Stomach (tissue), 4 donors: ENCODE results near the gene IVL.

Experiments used
- POLR2A ChIP-seq, 4 donors: fragments of 450-650 bp; IDR thresholded peaks; one replicate each; pipeline ENCODE4 v1.6.1; 2016; ENCODE audit warnings: antibody characterized with exemption in 4 of 4, control low read depth in 2 of 4, mild to moderate bottlenecking in 1 of 4, moderate library complexity in 1 of 4
- POLR2AphosphoS5 ChIP-seq, 3 donors: sonication (generic); formaldehyde crosslinking; IDR thresholded peaks; one replicate each; pipeline ENCODE4 v1.6.1; 2016; ENCODE audit warnings: antibody characterized with exemption in 3 of 3
- TF ChIP-seq, protein P1 (sequence below), 7 experiments: fragments of 450-650 bp in 4 of 7; fragments of 200-600 bp in 3 of 7; sonication (generic) in 3 of 7; IDR thresholded peaks; one replicate each; pipeline ENCODE4 v1.5.1; 2016 to 2019; ENCODE audit warnings: antibody characterized with exemption in 7 of 7, control low read depth in 2 of 7, mild to moderate bottlenecking in 1 of 7

DNA sequence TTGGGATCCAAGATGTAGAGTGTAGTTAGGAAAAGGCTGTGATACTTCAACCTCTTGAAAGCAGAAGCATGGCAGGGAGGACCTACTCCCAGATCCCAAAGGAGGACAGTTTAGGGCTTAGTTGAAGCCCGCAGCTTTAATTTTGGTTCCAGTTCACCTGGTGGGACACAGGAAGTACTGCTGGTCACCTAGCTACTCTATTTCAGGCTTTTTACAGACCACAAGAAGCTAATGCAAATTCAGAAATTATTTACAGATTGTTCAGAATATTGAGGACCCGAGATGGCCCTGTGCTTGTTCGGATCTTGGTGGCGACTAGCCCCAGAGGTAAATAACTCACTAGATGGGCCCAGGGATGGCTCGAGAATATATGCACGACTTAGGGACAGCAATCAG, 36.6 kb upstream of the IVL start:
- TF ChIP-seq, protein P1, sequence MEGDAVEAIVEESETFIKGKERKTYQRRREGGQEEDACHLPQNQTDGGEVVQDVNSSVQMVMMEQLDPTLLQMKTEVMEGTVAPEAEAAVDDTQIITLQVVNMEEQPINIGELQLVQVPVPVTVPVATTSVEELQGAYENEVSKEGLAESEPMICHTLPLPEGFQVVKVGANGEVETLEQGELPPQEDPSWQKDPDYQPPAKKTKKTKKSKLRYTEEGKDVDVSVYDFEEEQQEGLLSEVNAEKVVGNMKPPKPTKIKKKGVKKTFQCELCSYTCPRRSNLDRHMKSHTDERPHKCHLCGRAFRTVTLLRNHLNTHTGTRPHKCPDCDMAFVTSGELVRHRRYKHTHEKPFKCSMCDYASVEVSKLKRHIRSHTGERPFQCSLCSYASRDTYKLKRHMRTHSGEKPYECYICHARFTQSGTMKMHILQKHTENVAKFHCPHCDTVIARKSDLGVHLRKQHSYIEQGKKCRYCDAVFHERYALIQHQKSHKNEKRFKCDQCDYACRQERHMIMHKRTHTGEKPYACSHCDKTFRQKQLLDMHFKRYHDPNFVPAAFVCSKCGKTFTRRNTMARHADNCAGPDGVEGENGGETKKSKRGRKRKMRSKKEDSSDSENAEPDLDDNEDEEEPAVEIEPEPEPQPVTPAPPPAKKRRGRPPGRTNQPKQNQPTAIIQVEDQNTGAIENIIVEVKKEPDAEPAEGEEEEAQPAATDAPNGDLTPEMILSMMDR (IDR thresholded peaks at IDR 0.05): no peak
- TF ChIP-seq POLR2AphosphoS5 (IDR thresholded peaks at IDR 0.05) (no peak), POLR2A (IDR thresholded peaks at IDR 0.05) (no peak)
